HCT116 (cell line): ENCODE results near the gene NUP50. TPM values are rescaled to one million over a fixed set of nuclear protein-coding genes. Genes with fewer than 3 reads are reported as not detected.

ENCODE experiments used
- ATAC-seq: fragments of 200-7000 bp; cut with Tn5 transposase; 2 replicates; pipeline ENCODE4 v1.9.1; 2020; ENCODE audit warnings: mild to moderate bottlenecking, moderate library complexity
- BruUV-seq: library from RNA; stranded (reverse); fragments of 400-500 nt; replicated peaks from 2 replicates; lab custom pipeline; 2021; lab: Mats Ljungman, UMichigan
- CTCF ChIA-PET: fragments of 300-600 bp; sonication (Branson Sonifier 250); formaldehyde crosslinking; loops from one replicate; lab custom pipeline; 2021; ENCODE audit warnings: antibody characterized with exemption; lab: Charles Lee
- POLR2A ChIA-PET: fragments of 300-600, 350-600 bp; sonication (Branson Sonifier 250); formaldehyde crosslinking; loops from one replicate; lab custom pipeline; 2021; ENCODE audit warnings: antibody characterized with exemption; lab: Charles Lee
- RAD21 ChIA-PET, 2 experiments: fragments of 300-600 bp; sonication (Branson Sonifier 250); formaldehyde crosslinking; loops; one replicate each; lab custom pipeline; 2023; ENCODE audit warnings: low total read pairs in 2 of 2; ENCODE audit not compliant: uncharacterized antibody in 2 of 2, unreplicated experiment in 2 of 2, low non-redundant PET in 1 of 2; lab: Charles Lee
- DNase-seq: peaks from one replicate; pipeline ENCODE4 v3.0.0-alpha.2; 2010; ENCODE audit warnings: low read depth, low spot score
- H2AFZ ChIP-seq: fragments of 200-600 bp; shearing (Covaris generic), sonication (generic); 2 replicates; pipeline ENCODE4 v1.6.1; 2017; ENCODE audit warnings: low read depth, mixed run types, mixed read lengths, antibody characterized with exemption, low read length; ENCODE audit not compliant: poor library complexity, severe bottlenecking
- H3K27ac ChIP-seq: 2 replicates; pipeline ENCODE4 v1.5.1; 2012; ENCODE audit warnings: low read depth, low read length
- H3K27me3 ChIP-seq: fragments of 200-600 bp; sonication (generic); 2 replicates; pipeline ENCODE4 v1.6.1; 2016; ENCODE audit warnings: mixed run types, low read length, mixed read lengths; ENCODE audit not compliant: insufficient read depth
- H3K36me3 ChIP-seq, 2 experiments: fragments of 200-500 bp in 1 of 2; fragments of 200-600 bp in 1 of 2; sonication (Bioruptor generic) in 1 of 2; sonication (generic) in 1 of 2; 2 replicates each; pipeline versions ENCODE4 v1.5.1 to v1.6.1; 2014 to 2016; ENCODE audit warnings: low read length in 2 of 2, inconsistent platforms in 1 of 2, mixed read lengths in 1 of 2, mixed run types in 1 of 2; ENCODE audit not compliant: insufficient read depth in 2 of 2, control insufficient read depth in 1 of 2
- H3K4me1 ChIP-seq, 2 experiments: fragments of 200-600 bp in 1 of 2; sonication (generic) in 1 of 2; 2 replicates each; pipeline versions ENCODE4 v1.5.1 to v1.6.1; 2012 to 2017; ENCODE audit warnings: low read length in 2 of 2, inconsistent platforms in 1 of 2, mild to moderate bottlenecking in 1 of 2, mixed read lengths in 1 of 2, mixed run types in 1 of 2, moderate library complexity in 1 of 2; ENCODE audit not compliant: insufficient read depth in 2 of 2, control insufficient read depth in 1 of 2
- H3K4me2 ChIP-seq: fragments of 200-600 bp; sonication (generic); 2 replicates; pipeline ENCODE4 v1.6.1; 2017; ENCODE audit warnings: mixed run types, low read length, mixed read lengths
- H3K4me3 ChIP-seq, 2 experiments: fragments of 200-600 bp in 1 of 2; sonication (generic) in 1 of 2; replicated peaks in 1 of 2; 2 replicates each; pipeline ENCODE4 v1.5.1; 2011 to 2016; ENCODE audit warnings: low read length in 2 of 2, control low read depth in 1 of 2, low read depth in 1 of 2, mild to moderate bottlenecking in 1 of 2, mixed read lengths in 1 of 2, mixed run types in 1 of 2
- H3K79me2 ChIP-seq: fragments of 200-600 bp; sonication (generic); 2 replicates; pipeline ENCODE4 v1.6.1; 2017; ENCODE audit warnings: mild to moderate bottlenecking, mixed run types, low read length, moderate library complexity, mixed read lengths; ENCODE audit not compliant: insufficient read depth
- H3K9ac ChIP-seq: fragments of 200-600 bp; sonication (generic); 2 replicates; pipeline ENCODE4 v1.6.1; 2016; ENCODE audit warnings: low read length, mixed read lengths
- H3K9me2 ChIP-seq: fragments of 200-600 bp; sonication (generic), shearing (Covaris generic); 2 replicates; pipeline ENCODE4 v1.6.1; 2017; ENCODE audit warnings: mixed run types, mild to moderate bottlenecking, moderate library complexity; ENCODE audit not compliant: insufficient read depth
- H3K9me3 ChIP-seq, 2 experiments: fragments of 200-500 bp in 1 of 2; fragments of 200-600 bp in 1 of 2; sonication (Bioruptor generic) in 1 of 2; sonication (generic) in 1 of 2; 2 replicates each; pipeline ENCODE4 v1.6.1; 2014 to 2017; ENCODE audit warnings: low read length in 2 of 2, mixed read lengths in 2 of 2, inconsistent platforms in 1 of 2, low read depth in 1 of 2, mild to moderate bottlenecking in 1 of 2, mixed run types in 1 of 2, moderate library complexity in 1 of 2; ENCODE audit not compliant: control insufficient read depth in 1 of 2, insufficient read depth in 1 of 2
- H4K20me1 ChIP-seq: fragments of 200-600 bp; sonication (generic), shearing (Covaris generic); 2 replicates; pipeline ENCODE4 v1.6.1; 2017; ENCODE audit warnings: mixed run types, mild to moderate bottlenecking, moderate library complexity; ENCODE audit not compliant: insufficient read depth
- ATF3 ChIP-seq: IDR thresholded peaks from 2 replicates; pipeline ENCODE4 v1.6.1; 2012
- CBX3 ChIP-seq: IDR thresholded peaks from 2 replicates; pipeline ENCODE4 v1.6.1; 2012; ENCODE audit warnings: low read depth
- EGR1 ChIP-seq: IDR thresholded peaks from 2 replicates; pipeline ENCODE4 v1.6.1; 2012; ENCODE audit warnings: low read depth
- ELF1 ChIP-seq: IDR thresholded peaks from 2 replicates; pipeline ENCODE4 v1.6.1; 2012; ENCODE audit warnings: low read depth, borderline replicate concordance
- EZH2 ChIP-seq: fragments of 200-600 bp; sonication (generic); IDR thresholded peaks from 2 replicates; pipeline ENCODE4 v1.6.1; 2017; ENCODE audit warnings: antibody characterized with exemption, mixed run types
- FOSL1 ChIP-seq: IDR thresholded peaks from 2 replicates; pipeline ENCODE4 v1.6.1; 2012; ENCODE audit warnings: low read depth
- MAX ChIP-seq: IDR thresholded peaks from 2 replicates; pipeline ENCODE4 v1.6.1; 2012
- REST ChIP-seq: IDR thresholded peaks from 2 replicates; pipeline ENCODE4 v1.6.1; 2012; ENCODE audit warnings: low read depth
- SIN3A ChIP-seq: IDR thresholded peaks from 2 replicates; pipeline ENCODE4 v1.6.1; 2012; ENCODE audit warnings: low read depth
- SP1 ChIP-seq: IDR thresholded peaks from 2 replicates; pipeline ENCODE4 v1.6.1; 2012; ENCODE audit warnings: low read depth
- SRF ChIP-seq: IDR thresholded peaks from 2 replicates; pipeline ENCODE4 v1.6.1; 2012; ENCODE audit warnings: low read depth
- YY1 ChIP-seq: IDR thresholded peaks from 2 replicates; pipeline ENCODE4 v1.6.1; 2011; ENCODE audit warnings: low read length, low read depth, moderate library complexity, mild to moderate bottlenecking; ENCODE audit not compliant: insufficient replicate concordance; ENCODE audit errors: extremely low read depth
- ZNF274 ChIP-seq: fragments of 200-500 bp; sonication (Bioruptor generic); IDR thresholded peaks from 2 replicates; pipeline ENCODE4 v1.6.1; 2014; ENCODE audit warnings: mild to moderate bottlenecking, low read depth, low read length, inconsistent platforms
- intact Hi-C: fragments of 100-400 bp; cut with micrococcal nuclease; formaldehyde crosslinking; loops from 2 replicates; pipeline ENCODE4 v1.10.0; 2022
- total RNA-seq: library from RNA; stranded (reverse); gene quantifications from one replicate; pipeline ENCODE4 v1.2.1, GENCODE V29; 2021; ENCODE audit not compliant: unreplicated experiment

NUP50 gene
- total RNA-seq, 1 experiment from 2014 or later = 102 TPM

- intact Hi-C loops = no loop called here
- ChIA-PET CTCF (no interaction called here), POLR2A (no interaction called here), RAD21 (no interaction called here)
- DNase-seq (no peak), ATAC-seq (no peak)
- Histone ChIP-seq H3K9me3 (no peaks in the 10 kb centered on the region), H3K79me2 (peaks cover 7% of the 10 kb centered on the region; the same call in 1 of the 2 replicates), H3K9me2 (no peaks in the 10 kb centered on the region), H3K9ac (no peak overlapping the region), H3K4me1 (no peaks in the 10 kb centered on the region), H3K4me2 (no peak overlapping the region), H3K27me3 (no peaks in the 10 kb centered on the region), H4K20me1 (no peaks in the 10 kb centered on the region), H2AFZ (no peak overlapping the region), H3K27ac (no peak overlapping the region), H3K4me3 (no peak overlapping the region), H3K36me3 (peaks cover 0 to 3% of the 10 kb centered on the region in 2 experiments; a peak in 1 of 4 replicates)
- TF ChIP-seq REST = no peak
- no peak for TF ChIP-seq MAX
- TF ChIP-seq EZH2 = no peak
- no peak for TF ChIP-seq ZNF274
- no peak for TF ChIP-seq SRF
- no peak for TF ChIP-seq EGR1
- TF ChIP-seq FOSL1 = no peak
- no TSS peak for BruUV-seq
Measured at GRCh38 chr22:45210577-45210976, 46.9 kb downstream of the NUP50 start.

- H2AFZ ChIP-seq = no peak overlapping the region
- no peak overlapping the region for H3K27ac ChIP-seq
- no peak for DNase-seq
- no peaks in the 10 kb centered on the region for H4K20me1 ChIP-seq
- intact Hi-C loops = no loop called here
- no peak overlapping the region for H3K4me3 ChIP-seq
- no peak overlapping the region for H3K4me2 ChIP-seq
- no peak overlapping the region for H3K9ac ChIP-seq
- peaks cover 8% of the 10 kb centered on the region; the same call in 1 of the 2 replicates for H3K79me2 ChIP-seq
- H3K9me3 ChIP-seq = no peaks in the 10 kb centered on the region
- H3K4me1 ChIP-seq = no peaks in the 10 kb centered on the region
- ChIA-PET RAD21 (no interaction called here), POLR2A (no interaction called here), CTCF (no interaction called here)
- no peak for ATAC-seq
- peaks cover 0 to 3% of the 10 kb centered on the region in 2 experiments; a peak in 1 of 4 replicates for H3K36me3 ChIP-seq
- TF ChIP-seq CBX3 = no peak
- TF ChIP-seq YY1 = no peak
- TF ChIP-seq SIN3A = no peak
- TF ChIP-seq SP1 = no peak
- TF ChIP-seq EZH2 = no peak
- TF ChIP-seq ATF3 = no peak
- TF ChIP-seq ELF1 = no peak
- H3K9me2 ChIP-seq = no peaks in the 10 kb centered on the region
- BruUV-seq = no TSS peak
- no peaks in the 10 kb centered on the region for H3K27me3 ChIP-seq
Measured at GRCh38 chr22:45210991-45211390, 47.3 kb downstream of the NUP50 start.
